Measurements from ENCODE around the gene CALHM2. TPM values are rescaled to one million over a fixed set of nuclear protein-coding genes. Genes with fewer than 3 reads are reported as not detected.

CALHM2 gene
- total and polyA plus RNA-seq, 2 of the 13 experiments (the other 11 are each of a cell fraction or from before 2014, with no cell fraction given) = 0.15 TPM; not detected in 1

DNA sequence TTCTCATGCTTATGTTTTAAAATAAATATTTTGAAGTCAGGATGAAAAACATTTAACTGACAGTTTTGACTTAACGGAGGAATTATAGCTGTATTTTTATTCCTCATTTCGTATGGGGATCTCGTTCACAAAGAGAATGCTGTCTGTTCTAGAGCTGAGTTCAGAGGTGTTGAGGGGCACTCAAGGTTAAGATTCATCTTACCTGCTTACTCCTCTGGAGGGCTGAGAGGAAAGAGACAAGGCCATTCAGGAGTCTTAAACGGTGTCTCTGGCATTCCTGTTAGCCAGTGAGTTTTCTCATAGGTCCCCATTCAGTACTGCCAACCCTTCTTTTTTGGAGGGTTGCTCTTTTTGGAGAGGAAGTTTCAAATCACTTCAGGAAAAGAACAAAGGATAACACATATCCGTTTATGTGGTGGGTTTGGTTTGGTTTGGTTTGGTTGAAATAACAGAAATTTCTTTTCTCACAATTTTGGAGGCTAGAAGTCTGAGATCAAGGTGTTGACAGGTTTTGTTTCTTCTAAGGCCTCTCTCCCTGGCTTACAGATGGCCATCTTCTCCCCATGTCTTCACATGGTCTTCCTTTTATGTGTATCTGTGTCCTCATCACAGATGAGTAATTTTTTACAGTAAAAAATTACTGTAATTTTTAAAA is 23.1 kb downstream of the CALHM2 start:
- no peak for TF ChIP-seq ZMYM4 (CRISPR knock-in tag; IDR thresholded peaks at IDR 0.05)
- no peak for TF ChIP-seq NAIF1 (CRISPR knock-in tag; IDR thresholded peaks at IDR 0.05; ENCODE audit: borderline replicate concordance)
- TF ChIP-seq, protein P1, sequence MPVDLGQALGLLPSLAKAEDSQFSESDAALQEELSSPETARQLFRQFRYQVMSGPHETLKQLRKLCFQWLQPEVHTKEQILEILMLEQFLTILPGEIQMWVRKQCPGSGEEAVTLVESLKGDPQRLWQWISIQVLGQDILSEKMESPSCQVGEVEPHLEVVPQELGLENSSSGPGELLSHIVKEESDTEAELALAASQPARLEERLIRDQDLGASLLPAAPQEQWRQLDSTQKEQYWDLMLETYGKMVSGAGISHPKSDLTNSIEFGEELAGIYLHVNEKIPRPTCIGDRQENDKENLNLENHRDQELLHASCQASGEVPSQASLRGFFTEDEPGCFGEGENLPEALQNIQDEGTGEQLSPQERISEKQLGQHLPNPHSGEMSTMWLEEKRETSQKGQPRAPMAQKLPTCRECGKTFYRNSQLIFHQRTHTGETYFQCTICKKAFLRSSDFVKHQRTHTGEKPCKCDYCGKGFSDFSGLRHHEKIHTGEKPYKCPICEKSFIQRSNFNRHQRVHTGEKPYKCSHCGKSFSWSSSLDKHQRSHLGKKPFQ (CRISPR knock-in tag; IDR thresholded peaks at IDR 0.05; ENCODE audit: insufficient replicate concordance) = no peak
- no peak for TF ChIP-seq ZNF232 (CRISPR knock-in tag; IDR thresholded peaks at IDR 0.05; ENCODE audit: borderline replicate concordance)
- no peak for TF ChIP-seq ZFP41 (CRISPR knock-in tag; IDR thresholded peaks at IDR 0.05; ENCODE audit: borderline replicate concordance)
- no peak for TF ChIP-seq SIN3B (IDR thresholded peaks at IDR 0.05; ENCODE audit: low read length)
- no peak for TF ChIP-seq PHF21A (CRISPR knock-in tag; IDR thresholded peaks at IDR 0.05)
- TF ChIP-seq, protein P2, sequence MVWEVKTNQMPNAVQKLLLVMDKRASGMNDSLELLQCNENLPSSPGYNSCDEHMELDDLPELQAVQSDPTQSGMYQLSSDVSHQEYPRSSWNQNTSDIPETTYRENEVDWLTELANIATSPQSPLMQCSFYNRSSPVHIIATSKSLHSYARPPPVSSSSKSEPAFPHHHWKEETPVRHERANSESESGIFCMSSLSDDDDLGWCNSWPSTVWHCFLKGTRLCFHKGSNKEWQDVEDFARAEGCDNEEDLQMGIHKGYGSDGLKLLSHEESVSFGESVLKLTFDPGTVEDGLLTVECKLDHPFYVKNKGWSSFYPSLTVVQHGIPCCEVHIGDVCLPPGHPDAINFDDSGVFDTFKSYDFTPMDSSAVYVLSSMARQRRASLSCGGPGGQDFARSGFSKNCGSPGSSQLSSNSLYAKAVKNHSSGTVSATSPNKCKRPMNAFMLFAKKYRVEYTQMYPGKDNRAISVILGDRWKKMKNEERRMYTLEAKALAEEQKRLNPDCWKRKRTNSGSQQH (CRISPR knock-in tag; IDR thresholded peaks at IDR 0.05; ENCODE audit: low read depth) = no peak
- no peak for TF ChIP-seq AKAP8 (CRISPR knock-in tag; IDR thresholded peaks at IDR 0.05)
- no peak for TF ChIP-seq ZNF619 (CRISPR knock-in tag; IDR thresholded peaks at IDR 0.05)
- TF ChIP-seq ZNF274 (CRISPR knock-in tag; IDR thresholded peaks at IDR 0.05) = no peak
- TF ChIP-seq MLLT10 (CRISPR knock-in tag; IDR thresholded peaks at IDR 0.05) = no peak
- TF ChIP-seq CBX1 (IDR thresholded peaks at IDR 0.05; ENCODE audit: low read depth) = no peak
- BruUV-seq (replicated peaks) = no TSS peak
- Histone ChIP-seq H4K20me1 (ENCODE audit: insufficient read depth, low read length) (no peaks in the 10 kb centered on the region), H3K36me3 (replicated peaks in 1 of 2; ENCODE audit: control insufficient read depth in 1 of 2, insufficient read depth in 2 of 2, low read length in 2 of 2) (peaks cover 29 to 76% of the 10 kb centered on the region in 2 experiments), H3K79me2 (ENCODE audit: insufficient read depth, low read length) (no peaks in the 10 kb centered on the region), H3K27me3 (ENCODE audit: control insufficient read depth in 1 of 2, insufficient read depth in 2 of 2, low read length in 2 of 2) (no peaks in the 10 kb centered on the region), H3K4me1 (ENCODE audit: insufficient read depth, low read length) (peaks cover 7% of the 10 kb centered on the region; the same call in 1 of the 2 replicates), H3K9me3 (ENCODE audit: low read length) (no peaks in the 10 kb centered on the region), H3K4me2 (ENCODE audit: low read depth, low read length) (no peak overlapping the region), H3K27ac (ENCODE audit: extremely low read length, insufficient read depth, low read length) (no peak overlapping the region), H3K9ac (ENCODE audit: insufficient read depth, low read depth, low read length) (no peak overlapping the region), H3K4me3 (replicated peaks in 1 of 3; ENCODE audit: insufficient read depth in 1 of 3, low read depth in 2 of 3, low read length in 3 of 3) (no peak overlapping the region), H2AFZ (ENCODE audit: low read length) (no peak overlapping the region)
- FAIRE-seq = no peak
- CTCF ChIA-PET (ENCODE audit: low intra/inter-chr PET ratio, low total read pairs) = no interaction called here
- 93% methylated on average over 5 of the region's 5 CpGs for WGBS (ENCODE audit: low lambda C conversion rate)
- no peak for ATAC-seq
- no peak for DNase-seq (ENCODE audit: low spot score)
- POLR2A ChIA-PET = no interaction called here
- in situ Hi-C loops (cut with HindIII; ENCODE audit: extremely low pct_ligation_motif_present, low pct_unique_long_range_greater_than_20kb) (no loop called here), intact Hi-C loops (cut with micrococcal nuclease; ENCODE audit: unreplicated experiment) (no loop called here)
